ENCODE results near the gene KCNG1.

DNA sequence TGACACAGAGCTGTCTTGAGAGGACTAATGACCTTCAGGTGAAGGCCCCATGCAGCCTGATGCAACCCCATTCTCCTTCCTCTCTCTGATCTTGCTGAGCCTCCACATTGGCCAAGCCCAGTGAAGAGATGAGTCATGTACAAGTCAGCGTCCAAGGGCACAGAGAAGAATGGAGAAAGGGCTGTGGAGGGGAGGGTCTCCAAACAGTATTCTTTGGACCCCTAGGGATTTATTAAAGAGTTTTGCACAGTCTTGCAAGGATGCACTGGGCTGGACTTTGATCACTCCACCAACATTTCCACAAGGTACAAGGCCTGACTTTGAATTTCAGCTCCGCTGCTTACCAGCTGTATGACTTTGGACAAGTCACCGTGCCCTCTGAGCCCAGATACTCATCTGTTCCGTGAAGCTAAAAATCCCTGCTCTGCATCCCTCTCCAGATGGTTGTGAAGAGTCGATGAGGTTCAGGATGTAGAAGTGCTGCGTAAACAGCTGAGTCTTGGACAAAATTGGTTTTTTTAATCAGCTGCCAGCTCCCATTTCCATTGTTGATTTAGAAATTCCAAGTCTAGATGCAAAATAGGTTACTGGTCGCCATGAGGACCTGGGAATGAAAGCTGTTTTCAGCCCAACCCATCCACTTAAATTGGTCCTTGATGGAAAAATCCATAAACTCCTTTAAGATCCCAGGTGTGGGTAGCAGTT lies 14.1 kb upstream of the KCNG1 start:
- TF ChIP-seq, protein P1, sequence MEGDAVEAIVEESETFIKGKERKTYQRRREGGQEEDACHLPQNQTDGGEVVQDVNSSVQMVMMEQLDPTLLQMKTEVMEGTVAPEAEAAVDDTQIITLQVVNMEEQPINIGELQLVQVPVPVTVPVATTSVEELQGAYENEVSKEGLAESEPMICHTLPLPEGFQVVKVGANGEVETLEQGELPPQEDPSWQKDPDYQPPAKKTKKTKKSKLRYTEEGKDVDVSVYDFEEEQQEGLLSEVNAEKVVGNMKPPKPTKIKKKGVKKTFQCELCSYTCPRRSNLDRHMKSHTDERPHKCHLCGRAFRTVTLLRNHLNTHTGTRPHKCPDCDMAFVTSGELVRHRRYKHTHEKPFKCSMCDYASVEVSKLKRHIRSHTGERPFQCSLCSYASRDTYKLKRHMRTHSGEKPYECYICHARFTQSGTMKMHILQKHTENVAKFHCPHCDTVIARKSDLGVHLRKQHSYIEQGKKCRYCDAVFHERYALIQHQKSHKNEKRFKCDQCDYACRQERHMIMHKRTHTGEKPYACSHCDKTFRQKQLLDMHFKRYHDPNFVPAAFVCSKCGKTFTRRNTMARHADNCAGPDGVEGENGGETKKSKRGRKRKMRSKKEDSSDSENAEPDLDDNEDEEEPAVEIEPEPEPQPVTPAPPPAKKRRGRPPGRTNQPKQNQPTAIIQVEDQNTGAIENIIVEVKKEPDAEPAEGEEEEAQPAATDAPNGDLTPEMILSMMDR (IDR thresholded peaks at IDR 0.05), result no peak
- TF ChIP-seq POLR2A (IDR thresholded peaks at IDR 0.05), result no peak

All from lower leg skin (tissue), 3 donors.